AG09309 (cell line): Measurements from ENCODE around the gene PREX1.
"Not testable (repeated sequence)": the region's sequence is repeated elsewhere in the genome, so short reads cannot be mapped to it uniquely, and the experiment has no call there.

Experiments used
- DNase-seq: peaks from one replicate; pipeline ENCODE4 v3.0.0-alpha.2; 2010; ENCODE audit warnings: low read depth
- H3K4me3 ChIP-seq: 2 replicates; pipeline ENCODE4 v1.5.1; 2011; ENCODE audit warnings: mild to moderate bottlenecking, low read depth, low read length, moderate library complexity; ENCODE audit not compliant: control insufficient read depth
- CTCF ChIP-seq: IDR thresholded peaks from 2 replicates; pipeline ENCODE4 v1.5.1; 2011; ENCODE audit warnings: mild to moderate bottlenecking, low read depth, low read length, inconsistent platforms; ENCODE audit not compliant: insufficient read depth, control insufficient read depth; ENCODE audit errors: missing control alignments

The PREX1 gene

DNA sequence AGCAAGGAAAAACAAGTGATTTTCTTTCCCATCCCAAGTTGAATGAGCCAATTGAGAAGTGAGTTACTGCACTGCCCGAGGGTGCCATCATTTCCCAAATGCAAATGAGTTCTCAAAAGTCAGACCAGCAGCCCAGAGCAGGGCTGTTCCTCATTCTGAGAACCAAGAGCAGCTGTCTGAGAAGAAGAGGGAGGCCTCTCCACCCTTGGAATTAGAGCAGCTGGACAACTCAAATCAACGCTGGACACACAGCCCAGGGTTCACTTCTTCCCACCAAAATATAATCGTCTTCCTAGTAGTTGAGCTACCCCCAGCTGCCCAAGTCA is 4.6 kb upstream of the PREX1 start:
- TF ChIP-seq CTCF = no peak
- H3K4me3 ChIP-seq = no peak overlapping the region
- DNase-seq = no peak

DNA sequence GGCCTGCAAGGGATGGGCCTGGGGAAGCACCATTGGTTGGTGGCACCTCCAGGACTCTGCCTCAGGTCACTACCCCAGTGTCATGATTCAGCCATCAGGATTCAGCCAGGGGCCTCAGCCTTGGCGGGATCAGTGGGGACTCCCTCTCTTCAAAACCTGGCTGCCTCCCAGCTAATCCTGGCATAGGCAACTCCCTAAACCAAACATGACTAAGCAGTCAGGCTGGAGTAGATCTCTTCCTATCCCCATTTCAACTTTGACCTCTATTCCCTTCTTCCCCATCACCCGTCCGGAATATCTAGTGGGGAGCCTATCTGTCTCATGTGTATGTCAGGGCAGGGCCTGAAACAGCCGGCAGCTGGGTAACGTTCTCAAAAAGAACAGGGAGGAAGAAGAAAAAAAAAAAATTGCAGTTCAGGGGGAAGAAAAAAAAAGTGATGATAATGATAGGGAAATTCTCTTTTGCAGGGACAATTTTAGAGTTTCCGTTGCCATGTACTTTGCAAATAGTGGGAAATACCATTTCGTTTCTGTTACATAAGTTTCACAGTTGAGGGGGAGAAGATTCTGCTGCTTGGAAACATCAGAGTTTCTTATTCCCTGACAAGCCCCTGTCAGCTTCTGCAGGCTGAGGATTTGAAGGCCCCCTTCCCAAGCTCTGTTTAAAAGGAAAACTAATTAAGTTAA is 4.1 kb upstream of the PREX1 start:
- DNase-seq = no peak
- no peak for TF ChIP-seq CTCF
- H3K4me3 ChIP-seq = no peak overlapping the region

DNA sequence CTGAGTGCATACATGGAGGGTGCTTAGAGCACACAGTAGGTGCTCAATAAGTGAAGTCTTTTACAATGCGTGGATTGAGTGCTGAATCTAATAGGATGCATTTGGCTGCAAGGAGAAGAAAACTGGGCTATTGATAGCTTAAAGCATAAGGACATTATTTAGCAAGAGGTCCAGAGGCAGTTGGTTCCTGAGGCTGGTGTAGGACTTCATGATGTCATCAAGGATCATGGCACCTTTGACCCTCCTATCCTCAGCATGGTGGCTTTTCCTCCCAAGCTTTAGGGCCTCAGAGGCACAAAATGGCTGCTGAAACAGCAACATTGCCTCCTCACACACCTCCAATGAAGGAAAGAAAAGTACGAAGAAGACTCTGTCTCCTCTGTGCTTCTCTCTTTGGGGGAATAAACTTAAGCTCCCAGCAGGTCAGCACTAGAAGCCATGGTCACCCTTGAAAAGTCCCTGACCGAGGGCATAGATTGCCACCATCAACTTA is 3.1 kb upstream of the PREX1 start:
- DNase-seq = no peak
- no peak overlapping the region for H3K4me3 ChIP-seq
- no peak for TF ChIP-seq CTCF

DNA sequence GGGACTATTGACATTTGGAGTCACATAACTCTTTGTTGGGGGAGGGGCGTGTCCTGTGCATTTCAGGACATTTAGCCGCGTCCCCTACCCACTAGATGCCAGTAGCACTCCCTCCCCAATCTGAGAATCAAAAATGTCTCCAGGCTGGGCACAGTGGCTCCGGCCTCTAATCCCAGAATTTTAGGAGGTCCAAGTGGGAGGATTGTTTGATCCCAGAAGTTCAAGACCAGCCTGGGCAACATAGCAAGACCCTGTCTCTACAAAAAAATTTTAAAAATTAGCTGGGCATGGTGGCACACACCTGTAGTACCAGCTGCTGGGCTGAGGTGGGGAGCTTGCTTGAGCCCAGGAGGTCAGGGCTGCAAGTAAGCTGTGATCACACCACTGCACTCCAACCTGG is 2.1 kb upstream of the PREX1 start:
- H3K4me3 ChIP-seq = no peak overlapping the region
- DNase-seq = no peak
- TF ChIP-seq CTCF = no peak

DNA sequence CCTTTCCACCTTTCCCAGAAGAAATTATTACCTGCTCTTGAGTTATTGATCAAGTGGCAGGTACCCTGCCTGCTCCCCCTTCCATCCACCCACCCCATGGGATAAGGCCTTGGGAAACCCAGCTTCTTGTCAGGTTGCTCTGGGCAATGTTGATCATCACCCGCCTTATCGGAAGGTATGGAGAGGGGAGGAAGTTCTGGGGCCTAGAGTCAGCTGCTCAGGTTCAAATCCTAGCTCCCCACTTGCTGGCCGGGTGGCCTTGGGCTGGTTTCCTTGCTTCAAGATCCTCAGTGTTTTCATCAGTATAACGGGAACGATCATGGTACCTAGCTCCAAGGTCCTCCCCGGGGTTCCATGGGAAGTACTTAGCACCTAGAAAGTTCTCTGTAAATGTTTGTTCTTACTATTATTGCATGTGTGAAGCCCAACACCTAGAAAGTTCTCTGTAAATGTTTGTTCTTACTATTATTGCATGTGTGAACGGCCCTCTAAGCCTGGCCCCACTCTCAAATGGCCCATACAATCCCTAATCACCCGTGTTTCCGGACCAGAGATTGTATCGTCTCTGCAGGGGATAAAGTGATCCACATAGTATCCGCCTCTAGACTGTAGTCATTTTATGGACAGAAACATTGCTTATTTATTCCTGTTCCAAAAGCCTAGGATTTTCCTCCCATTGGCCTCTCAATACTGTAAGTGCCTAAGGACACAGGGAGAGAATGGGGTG is 1.1 kb upstream of the PREX1 start:
- no peak for TF ChIP-seq CTCF
- no peak for DNase-seq
- peak overlapping the region; percentile 32 for H3K4me3 ChIP-seq

DNA sequence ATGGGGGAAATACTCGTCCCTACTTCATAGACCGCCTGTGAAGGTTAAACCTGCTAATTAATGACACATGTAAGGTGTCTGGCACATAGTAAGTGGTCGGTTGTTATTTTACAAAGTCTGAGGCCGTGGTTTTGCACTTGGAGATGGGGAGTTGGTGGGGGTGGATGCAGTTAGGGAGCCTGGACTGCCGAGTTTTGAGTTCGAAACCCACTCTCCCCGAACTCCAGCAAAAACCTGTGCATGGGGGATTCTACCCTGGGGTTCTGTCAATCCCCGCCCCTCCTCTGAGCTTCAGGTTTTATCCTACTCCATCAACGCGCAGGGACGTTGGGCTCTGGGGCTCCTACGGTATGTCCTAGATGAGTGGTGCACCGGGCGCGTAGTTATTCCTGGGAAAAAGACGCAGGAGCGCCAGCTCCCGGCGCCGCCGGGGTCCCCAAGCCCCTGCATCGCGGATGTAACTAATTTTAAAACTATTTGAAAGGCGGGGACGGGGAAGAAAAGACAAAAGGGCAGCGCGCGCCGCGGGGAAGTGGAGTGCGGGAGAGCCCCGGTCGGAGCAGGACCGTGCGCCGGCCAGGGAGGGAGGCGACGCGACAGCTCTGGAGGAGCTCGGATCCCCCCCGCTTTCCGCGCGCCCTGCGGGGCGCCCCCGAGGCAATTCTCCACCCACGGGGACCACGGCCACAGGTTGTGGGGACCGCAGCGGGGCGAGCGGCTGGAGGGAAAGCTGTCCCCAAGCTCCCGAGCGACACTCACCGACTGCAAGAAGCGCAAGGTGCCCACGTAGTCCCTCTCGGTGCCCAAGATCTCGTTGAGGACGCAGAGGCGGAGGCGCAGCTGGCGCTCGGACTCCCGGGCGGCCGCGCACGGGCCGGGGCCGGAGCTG is 672 bp downstream of the PREX1 start:
- no peak for DNase-seq
- H3K4me3 ChIP-seq = peak overlapping the region; percentile 83
- TF ChIP-seq CTCF = no peak

- H3K4me3 ChIP-seq, DNase-seq: not testable (repeated sequence)
These were observed 1.3 kb downstream of the PREX1 start for GRCh38 chr20:48826480-48826879.
